Mesendoderm (in vitro differentiated cells): ENCODE results near the gene SLC25A22.
A peak's percentile ranks its signal among the peaks of the same experiment; 100 is the strongest.

ENCODE experiments used
- DNase-seq: peaks from one replicate; pipeline ENCODE4 v3.0.0; 2013
- H2AK5ac ChIP-seq: 2 replicates; pipeline ENCODE4 v1.6.1; 2013; ENCODE audit warnings: low read length, inconsistent platforms
- H2BK120ac ChIP-seq: 2 replicates; pipeline ENCODE4 v1.6.1; 2013; ENCODE audit warnings: low read depth, mild to moderate bottlenecking, low read length, moderate library complexity, mixed read lengths
- H2BK15ac ChIP-seq: replicated peaks from 2 replicates; pipeline ENCODE4 v1.6.1; 2013; ENCODE audit warnings: low read depth, mild to moderate bottlenecking, moderate library complexity
- H2BK5ac ChIP-seq: 2 replicates; pipeline ENCODE4 v1.6.1; 2013; ENCODE audit warnings: low read length, inconsistent platforms
- H3K18ac ChIP-seq: 2 replicates; pipeline ENCODE4 v1.6.1; 2013; ENCODE audit warnings: mild to moderate bottlenecking, low read length, mixed read lengths
- H3K23ac ChIP-seq: one replicate; pipeline ENCODE4 v1.6.1; 2013; ENCODE audit warnings: low read length
- H3K27ac ChIP-seq: 2 replicates; pipeline ENCODE4 v1.5.1; 2013; ENCODE audit warnings: low read depth, mild to moderate bottlenecking, inconsistent platforms, low read length, moderate library complexity
- H3K27me3 ChIP-seq: 2 replicates; pipeline ENCODE4 v1.6.1; 2013; ENCODE audit warnings: low read length, control low read depth, mild to moderate bottlenecking, inconsistent platforms; ENCODE audit not compliant: insufficient read depth, poor library complexity
- H3K36me3 ChIP-seq: 2 replicates; pipeline ENCODE4 v1.6.1; 2013; ENCODE audit warnings: low read length, inconsistent platforms; ENCODE audit not compliant: control insufficient read depth, insufficient read depth
- H3K4ac ChIP-seq: one replicate; pipeline ENCODE4 v1.6.1; 2013; ENCODE audit warnings: low read depth, mild to moderate bottlenecking, low read length, moderate library complexity
- H3K4me1 ChIP-seq: 2 replicates; pipeline ENCODE4 v1.6.1; 2013; ENCODE audit warnings: low read depth, low read length, inconsistent platforms; ENCODE audit not compliant: control insufficient read depth
- H3K4me2 ChIP-seq: 2 replicates; pipeline ENCODE4 v1.6.1; 2013; ENCODE audit warnings: low read length
- H3K4me3 ChIP-seq: 2 replicates; pipeline ENCODE4 v1.5.1; 2013; ENCODE audit warnings: mild to moderate bottlenecking, low read length
- H3K56ac ChIP-seq: one replicate; pipeline ENCODE4 v1.6.1; 2013; ENCODE audit warnings: low read length
- H3K79me1 ChIP-seq: 2 replicates; pipeline ENCODE4 v1.6.1; 2013; ENCODE audit warnings: low read length, inconsistent platforms
- H3K79me2 ChIP-seq: 2 replicates; pipeline ENCODE4 v1.6.1; 2013; ENCODE audit warnings: mild to moderate bottlenecking, low read length; ENCODE audit not compliant: control insufficient read depth, insufficient read depth
- H3K9ac ChIP-seq: 2 replicates; pipeline ENCODE4 v1.6.1; 2013; ENCODE audit warnings: low read length, inconsistent platforms
- H4K5ac ChIP-seq: one replicate; pipeline ENCODE4 v1.6.1; 2013; ENCODE audit warnings: low read length
- H4K8ac ChIP-seq: one replicate; pipeline ENCODE4 v1.6.1; 2013; ENCODE audit warnings: low read depth, mild to moderate bottlenecking, control low read depth, low read length, moderate library complexity
- WGBS: extraction: QIAGEN DNeasy Blood & Tissue Kit; methylation state at CpG from one replicate; pipeline ENCODE4 v1.1.7; 2013; ENCODE audit warnings: low lambda C conversion rate, missing lambda C conversion rate; ENCODE audit not compliant: insufficient coverage; ENCODE audit errors: extremely low coverage; 5-methylcytosine and 5-hydroxymethylcytosine counted together

SLC25A22 gene

DNA sequence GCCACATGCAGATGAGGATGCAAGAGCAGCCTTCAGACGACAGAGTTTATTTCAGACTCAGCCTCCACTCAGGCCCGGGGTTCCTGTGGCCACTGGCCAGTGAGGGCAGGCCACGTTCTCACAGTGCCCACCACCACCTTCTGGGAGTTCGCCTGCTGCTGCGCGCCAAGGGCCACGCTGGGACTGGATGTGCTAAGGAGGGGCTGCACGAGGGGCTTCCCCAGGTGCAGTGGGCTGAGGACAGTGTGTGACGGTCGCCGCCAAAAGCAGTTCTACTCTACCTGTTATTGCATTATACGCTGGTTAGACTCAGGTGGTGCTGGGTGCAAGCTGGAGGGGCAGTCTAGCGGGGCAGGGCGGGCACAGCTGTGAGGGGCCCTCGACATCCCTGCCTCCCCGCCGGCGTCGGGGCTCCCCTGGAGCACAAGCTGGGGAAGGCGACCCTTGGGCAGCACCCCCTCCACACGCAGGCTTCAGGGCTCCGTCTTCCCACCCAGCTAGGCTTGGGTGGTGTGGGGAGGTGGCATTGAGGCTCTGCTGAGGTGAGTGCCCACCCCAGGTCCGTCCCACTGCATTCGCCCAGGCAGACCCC, 10.9 kb downstream of the SLC25A22 start:
- H3K18ac ChIP-seq: no peak overlapping the region
- no peak overlapping the region for H2BK15ac ChIP-seq
- no peak overlapping the region for H2BK120ac ChIP-seq
- H3K36me3 ChIP-seq: no peaks in the 10 kb centered on the region
- H4K8ac ChIP-seq: no peak overlapping the region
- H3K79me2 ChIP-seq: no peaks in the 10 kb centered on the region
- H3K4ac ChIP-seq: no peak overlapping the region
- no peak overlapping the region for H2AK5ac ChIP-seq
- H2BK5ac ChIP-seq: no peak overlapping the region
- H3K9ac ChIP-seq: no peak overlapping the region
- H4K5ac ChIP-seq: no peak overlapping the region
- no peak overlapping the region for H3K27ac ChIP-seq
- no peak overlapping the region for H3K56ac ChIP-seq
- no peaks in the 10 kb centered on the region for H3K79me1 ChIP-seq
- DNase-seq: no peak
- no peak overlapping the region for H3K23ac ChIP-seq
- no peak overlapping the region for H3K4me3 ChIP-seq
- H3K4me2 ChIP-seq: no peak overlapping the region
- no CpG with 5 or more reads among the region's 24 CpGs for WGBS
- H3K4me1 ChIP-seq: no peaks in the 10 kb centered on the region
- no peaks in the 10 kb centered on the region for H3K27me3 ChIP-seq

DNA sequence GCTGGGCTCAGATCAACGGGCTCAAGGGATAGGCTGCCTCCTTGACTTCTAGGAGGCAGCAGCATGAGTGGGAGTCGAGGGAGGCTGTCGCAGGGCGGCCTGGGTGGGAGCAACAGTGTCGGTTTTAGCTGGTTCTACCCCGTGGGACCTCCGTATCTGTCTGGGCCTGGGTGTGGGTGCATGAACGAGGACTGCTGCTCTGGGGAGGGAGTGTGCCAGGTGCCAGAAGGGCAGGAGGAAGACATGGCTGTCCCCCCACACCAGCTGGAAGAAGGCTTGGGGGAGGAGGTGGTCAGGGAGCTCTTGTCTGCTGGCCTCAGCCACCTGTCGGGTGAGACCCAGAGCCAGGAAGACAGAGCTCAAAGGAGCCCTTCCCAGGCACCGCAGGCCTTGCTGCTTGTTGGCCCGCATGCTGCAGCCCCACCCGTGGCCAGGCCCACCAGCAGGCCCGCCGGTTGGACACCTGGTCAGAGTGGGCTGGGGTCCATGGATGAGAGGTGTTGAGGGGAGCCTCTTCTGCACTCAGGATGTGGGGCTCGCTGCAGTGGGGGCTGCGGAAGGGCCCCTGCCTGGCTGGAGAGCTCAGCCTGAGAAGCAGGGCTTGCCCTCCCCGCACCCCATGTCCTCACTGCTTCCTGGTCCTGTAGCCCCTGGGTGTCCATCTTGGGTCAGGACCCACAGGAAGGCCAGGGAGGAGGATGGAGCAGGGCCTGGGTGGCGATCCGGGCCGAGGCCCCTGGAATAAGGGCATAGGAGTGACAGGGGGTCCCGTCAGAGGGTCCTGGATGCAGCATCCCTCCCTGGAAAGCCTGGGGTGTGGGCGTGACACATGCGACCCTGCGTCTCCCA, 11.6 kb downstream of the SLC25A22 start:
- no peaks in the 10 kb centered on the region for H3K79me2 ChIP-seq
- H3K36me3 ChIP-seq: no peaks in the 10 kb centered on the region
- WGBS: no CpG with 5 or more reads among the region's 24 CpGs
- no peak overlapping the region for H2BK15ac ChIP-seq
- H2BK120ac ChIP-seq: no peak overlapping the region
- no peak overlapping the region for H3K23ac ChIP-seq
- no peak overlapping the region for H4K8ac ChIP-seq
- H3K18ac ChIP-seq: no peak overlapping the region
- no peak overlapping the region for H2AK5ac ChIP-seq
- H2BK5ac ChIP-seq: no peak overlapping the region
- no peaks in the 10 kb centered on the region for H3K27me3 ChIP-seq
- no peak overlapping the region for H3K9ac ChIP-seq
- no peak overlapping the region for H3K4me2 ChIP-seq
- DNase-seq: no peak
- no peaks in the 10 kb centered on the region for H3K4me1 ChIP-seq
- no peak overlapping the region for H3K27ac ChIP-seq
- H3K79me1 ChIP-seq: no peaks in the 10 kb centered on the region
- H3K4ac ChIP-seq: no peak overlapping the region
- H3K4me3 ChIP-seq: no peak overlapping the region
- H3K56ac ChIP-seq: no peak overlapping the region
- H4K5ac ChIP-seq: no peak overlapping the region

DNA sequence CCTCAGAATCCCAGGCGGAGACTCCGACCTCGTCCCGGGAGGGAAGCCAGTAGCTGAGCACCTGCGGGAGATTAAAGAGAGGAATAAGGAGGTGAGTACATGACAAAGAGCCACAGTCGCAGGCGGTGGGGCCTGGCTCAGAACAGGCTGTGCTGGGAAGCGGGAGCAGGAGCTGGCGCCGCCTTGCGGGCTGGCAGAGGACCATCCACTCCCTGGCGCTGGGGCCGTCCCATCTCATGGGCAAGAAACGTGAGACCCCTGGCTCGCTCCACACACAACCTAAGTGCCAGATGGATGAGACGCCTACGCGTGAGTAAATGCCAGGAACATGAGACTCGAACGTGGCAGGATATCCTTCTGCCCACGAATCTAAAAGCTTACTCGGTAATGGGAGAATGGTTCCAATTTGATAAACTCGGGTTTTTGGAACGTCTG, 14.5 kb downstream of the SLC25A22 start:
- Histone ChIP-seq H2BK120ac (no peak overlapping the region), H2BK5ac (no peak overlapping the region), H3K4me2 (no peak overlapping the region), H3K4me3 (no peak overlapping the region), H3K27me3 (no peaks in the 10 kb centered on the region), H3K23ac (no peak overlapping the region), H3K27ac (no peak overlapping the region), H3K36me3 (no peaks in the 10 kb centered on the region), H4K5ac (no peak overlapping the region), H3K4me1 (no peaks in the 10 kb centered on the region), H2AK5ac (no peak overlapping the region), H4K8ac (no peak overlapping the region), H3K79me2 (no peaks in the 10 kb centered on the region), H3K9ac (no peak overlapping the region), H3K79me1 (no peaks in the 10 kb centered on the region), H2BK15ac (no peak overlapping the region), H3K18ac (no peak overlapping the region), H3K4ac (no peak overlapping the region), H3K56ac (no peak overlapping the region)
- peak; percentile 94 for DNase-seq
- no CpG with 5 or more reads among the region's 24 CpGs for WGBS

GRCh38 chr11:782264-783174, 15.6 kb downstream of the SLC25A22 start:
- no peak overlapping the region for H2AK5ac ChIP-seq

GRCh38 chr11:779955-780532, 18.0 kb downstream of the SLC25A22 start:
- WGBS: no CpG with 5 or more reads among the region's 16 CpGs

More at GRCh38 chr11:782264-783174, 15.6 kb downstream of the SLC25A22 start:
- H3K4me1 ChIP-seq: no peaks in the 10 kb centered on the region
- WGBS: no CpG with 5 or more reads among the region's 36 CpGs
- H3K4me2 ChIP-seq: no peak overlapping the region
- no peak overlapping the region for H3K23ac ChIP-seq
- no peaks in the 10 kb centered on the region for H3K36me3 ChIP-seq
- H4K5ac ChIP-seq: no peak overlapping the region
- DNase-seq: no peak
- H2BK120ac ChIP-seq: no peak overlapping the region
- no peak overlapping the region for H3K56ac ChIP-seq
- no peak overlapping the region for H3K27ac ChIP-seq
- no peak overlapping the region for H4K8ac ChIP-seq
- H3K9ac ChIP-seq: no peak overlapping the region
- no peak overlapping the region for H3K4ac ChIP-seq
- no peaks in the 10 kb centered on the region for H3K79me1 ChIP-seq
- no peak overlapping the region for H3K18ac ChIP-seq
- H2BK15ac ChIP-seq: no peak overlapping the region
- H3K4me3 ChIP-seq: no peak overlapping the region
- H2BK5ac ChIP-seq: no peak overlapping the region
- H3K79me2 ChIP-seq: no peaks in the 10 kb centered on the region
- no peaks in the 10 kb centered on the region for H3K27me3 ChIP-seq

More at GRCh38 chr11:779955-780532, 18.0 kb downstream of the SLC25A22 start:
- H3K27ac ChIP-seq: no peak overlapping the region
- H3K18ac ChIP-seq: no peak overlapping the region
- no peak overlapping the region for H2AK5ac ChIP-seq
- no peak overlapping the region for H3K23ac ChIP-seq
- H3K56ac ChIP-seq: no peak overlapping the region
- H3K79me1 ChIP-seq: peaks cover 6% of the 10 kb centered on the region
- no peak for DNase-seq
- H2BK5ac ChIP-seq: no peak overlapping the region
- no peak overlapping the region for H2BK120ac ChIP-seq
- H3K4me2 ChIP-seq: no peak overlapping the region
- H3K9ac ChIP-seq: no peak overlapping the region
- H3K4ac ChIP-seq: no peak overlapping the region
- H3K27me3 ChIP-seq: no peaks in the 10 kb centered on the region
- H3K4me1 ChIP-seq: no peaks in the 10 kb centered on the region
- H2BK15ac ChIP-seq: no peak overlapping the region
- peaks cover 14% of the 10 kb centered on the region for H3K79me2 ChIP-seq
- no peaks in the 10 kb centered on the region for H3K36me3 ChIP-seq
- H4K5ac ChIP-seq: no peak overlapping the region
- H3K4me3 ChIP-seq: no peak overlapping the region
- no peak overlapping the region for H4K8ac ChIP-seq
